ACC112 (cell line): Measurements from ENCODE around the gene DAPK2.

Source experiments
- H2AFZ ChIP-seq: fragments of 200-600 bp; sonication (generic); one replicate; pipeline ENCODE4 v1.6.0; 2017; ENCODE audit warnings: antibody characterized with exemption, low read length; ENCODE audit not compliant: unreplicated experiment
- H3K27ac ChIP-seq: fragments of 200-600 bp; sonication (generic); 2 replicates; pipeline ENCODE4 v1.5.1; 2014; ENCODE audit warnings: low read depth, mild to moderate bottlenecking, antibody characterized with exemption, low read length, moderate library complexity
- H3K27me3 ChIP-seq: fragments of 200-600 bp; sonication (generic); 2 replicates; pipeline ENCODE4 v1.6.1; 2014; ENCODE audit warnings: mild to moderate bottlenecking, antibody characterized with exemption, low read length, moderate library complexity, mixed read lengths; ENCODE audit not compliant: insufficient read depth
- H3K36me3 ChIP-seq: fragments of 200-600 bp; sonication (generic); 2 replicates; pipeline ENCODE4 v1.6.1; 2016; ENCODE audit warnings: mild to moderate bottlenecking, antibody characterized with exemption, low read length, moderate library complexity, mixed read lengths; ENCODE audit not compliant: insufficient read depth
- H3K4me1 ChIP-seq: fragments of 200-600 bp; sonication (generic); one replicate; pipeline ENCODE4 v1.6.1; 2016; ENCODE audit warnings: low read length, mixed read lengths; ENCODE audit not compliant: insufficient read depth, unreplicated experiment, control insufficient read depth
- H3K4me3 ChIP-seq: fragments of 200-600 bp; sonication (generic); 2 replicates; pipeline ENCODE4 v1.5.1; 2014; ENCODE audit warnings: mild to moderate bottlenecking, low read depth, low read length
- H3K79me2 ChIP-seq: fragments of 200-600 bp; sonication (generic); one replicate; pipeline ENCODE4 v1.6.0; 2016; ENCODE audit warnings: low read length; ENCODE audit not compliant: control insufficient read depth, unreplicated experiment, insufficient read depth

The DAPK2 gene

DNA sequence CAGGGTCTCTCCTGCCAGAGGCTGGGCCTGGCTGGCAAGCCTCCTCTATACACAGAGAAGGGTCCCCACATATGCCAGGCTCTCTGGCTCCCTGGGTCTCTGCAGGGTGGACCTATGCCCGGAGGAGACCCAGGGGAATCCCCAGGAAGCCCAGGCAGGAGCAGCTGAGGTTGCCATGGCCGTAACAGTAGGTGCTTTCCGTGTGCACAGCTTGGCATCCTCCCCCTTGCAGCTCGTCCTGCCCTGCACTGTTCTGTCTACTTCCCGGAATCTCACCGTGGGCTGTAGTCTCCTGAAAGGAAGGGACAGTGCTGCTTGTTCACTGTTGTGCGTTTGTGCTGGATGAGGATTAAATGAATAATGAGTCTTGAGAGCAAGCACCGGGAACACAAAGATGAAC, 47.8 kb downstream of the DAPK2 start:
- no peaks in the 10 kb centered on the region for H3K79me2 ChIP-seq
- no peaks in the 10 kb centered on the region for H3K36me3 ChIP-seq
- H3K4me3 ChIP-seq = no peak overlapping the region
- peaks cover 19% of the 10 kb centered on the region for H3K4me1 ChIP-seq
- H3K27ac ChIP-seq = no peak overlapping the region
- no peak overlapping the region for H2AFZ ChIP-seq
- no peaks in the 10 kb centered on the region for H3K27me3 ChIP-seq

GRCh38 chr15:63997715-63998442, 48.4 kb downstream of the DAPK2 start:
- Histone ChIP-seq H2AFZ (no peak overlapping the region), H3K27ac (no peak overlapping the region), H3K27me3 (no peaks in the 10 kb centered on the region), H3K4me1 (peaks cover 19% of the 10 kb centered on the region), H3K36me3 (no peaks in the 10 kb centered on the region), H3K79me2 (no peaks in the 10 kb centered on the region), H3K4me3 (no peak overlapping the region)

- H2AFZ ChIP-seq = no peak overlapping the region
- no peaks in the 10 kb centered on the region for H3K36me3 ChIP-seq
- no peaks in the 10 kb centered on the region for H3K79me2 ChIP-seq
- no peak overlapping the region for H3K4me3 ChIP-seq
- no peaks in the 10 kb centered on the region for H3K27me3 ChIP-seq
- H3K27ac ChIP-seq = no peak overlapping the region
- H3K4me1 ChIP-seq = peaks cover 19% of the 10 kb centered on the region
Observed at GRCh38 chr15:63996794-63997357, 49.4 kb downstream of the DAPK2 start.

DNA sequence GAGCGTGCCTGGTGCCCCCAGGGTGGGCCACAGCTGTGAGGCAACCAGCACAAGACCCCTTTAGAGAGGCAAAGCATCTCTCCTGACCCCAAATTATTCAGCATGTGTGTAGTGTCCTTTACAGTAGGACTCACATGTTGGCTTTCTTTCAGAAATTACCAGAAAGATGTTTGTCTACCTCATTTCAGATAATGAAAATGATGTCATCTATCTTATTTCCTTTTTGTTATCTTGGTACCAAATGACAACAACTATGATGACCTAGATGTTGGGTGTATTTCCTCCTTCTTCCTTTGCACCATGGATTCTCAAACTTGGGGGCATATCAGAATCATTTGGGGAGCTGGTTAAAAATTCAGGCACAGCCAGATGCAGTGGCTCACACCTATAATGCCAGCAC, 50.5 kb downstream of the DAPK2 start:
- no peak overlapping the region for H3K4me3 ChIP-seq

DNA sequence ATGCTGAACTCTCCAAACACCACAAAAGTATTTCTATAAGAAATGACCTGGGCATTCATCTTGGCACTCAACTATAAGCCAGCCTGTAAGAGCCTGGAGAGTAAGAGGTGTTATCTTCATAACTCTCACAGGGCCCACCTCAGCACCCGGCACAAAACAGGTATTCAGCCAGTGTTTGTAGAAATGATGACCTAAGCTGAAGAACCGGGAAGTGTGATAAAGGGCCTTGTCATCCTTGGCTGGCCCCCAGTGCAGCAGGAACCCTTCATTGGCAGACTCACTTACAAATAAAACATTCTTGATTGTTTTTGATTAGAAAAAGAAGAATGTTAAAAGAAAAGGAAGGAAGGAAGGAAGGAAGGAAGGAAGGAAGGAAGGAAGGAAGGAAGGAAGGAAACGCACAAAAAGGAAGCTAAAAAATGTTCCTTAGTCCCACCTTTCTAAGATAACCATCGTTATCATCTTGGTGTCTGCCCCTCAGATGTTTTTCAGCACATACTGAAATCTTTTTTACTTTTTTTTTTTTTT, 52.1 kb downstream of the DAPK2 start:
- Histone ChIP-seq H3K27ac (no peak overlapping the region), H3K4me3 (no peak overlapping the region), H3K36me3 (no peaks in the 10 kb centered on the region), H3K27me3 (no peaks in the 10 kb centered on the region), H2AFZ (no peak overlapping the region), H3K4me1 (peaks cover 15% of the 10 kb centered on the region), H3K79me2 (no peaks in the 10 kb centered on the region)

More for the DNA sequence above, 50.5 kb downstream of the DAPK2 start:
- no peak overlapping the region for H3K27ac ChIP-seq
- no peaks in the 10 kb centered on the region for H3K79me2 ChIP-seq
- no peak overlapping the region for H2AFZ ChIP-seq
- no peaks in the 10 kb centered on the region for H3K27me3 ChIP-seq
- H3K4me1 ChIP-seq = peaks cover 19% of the 10 kb centered on the region
- no peaks in the 10 kb centered on the region for H3K36me3 ChIP-seq

DNA sequence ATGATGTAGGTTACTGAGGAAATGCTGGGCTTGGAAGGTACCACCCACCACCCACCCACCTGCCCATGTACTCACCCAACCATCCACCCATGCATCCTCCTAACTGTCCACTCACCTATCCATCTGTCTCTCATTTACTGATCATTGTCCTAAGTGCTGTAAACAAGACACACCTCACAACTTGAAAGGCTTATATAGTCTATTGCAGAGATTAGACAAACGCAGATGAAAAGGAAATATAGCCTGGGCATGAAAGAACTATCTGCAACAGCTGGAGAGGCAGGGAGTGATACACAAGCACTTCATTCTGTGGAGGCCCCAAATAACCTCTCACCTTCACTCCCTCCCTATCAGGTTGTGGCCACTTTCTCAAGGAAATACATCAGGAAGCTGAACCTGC, 54.0 kb downstream of the DAPK2 start:
- Histone ChIP-seq H3K79me2 (no peaks in the 10 kb centered on the region), H3K36me3 (no peaks in the 10 kb centered on the region), H3K4me3 (no peak overlapping the region), H3K27me3 (no peaks in the 10 kb centered on the region), H3K4me1 (no peaks in the 10 kb centered on the region), H3K27ac (no peak overlapping the region), H2AFZ (no peak overlapping the region)

- no peak overlapping the region for H3K4me3 ChIP-seq
- H3K27ac ChIP-seq = no peak overlapping the region
- no peaks in the 10 kb centered on the region for H3K79me2 ChIP-seq
- H2AFZ ChIP-seq = no peak overlapping the region
- no peaks in the 10 kb centered on the region for H3K36me3 ChIP-seq
- no peaks in the 10 kb centered on the region for H3K4me1 ChIP-seq
- H3K27me3 ChIP-seq = no peaks in the 10 kb centered on the region
Observed at GRCh38 chr15:63991706-63992105, 54.6 kb downstream of the DAPK2 start.

- Histone ChIP-seq H3K79me2 (no peaks in the 10 kb centered on the region), H3K27me3 (no peaks in the 10 kb centered on the region), H3K4me1 (no peaks in the 10 kb centered on the region), H3K4me3 (no peak overlapping the region), H3K36me3 (no peaks in the 10 kb centered on the region), H3K27ac (no peak overlapping the region), H2AFZ (no peak overlapping the region)
Observed at GRCh38 chr15:63990454-63990853, 55.8 kb downstream of the DAPK2 start.

- H3K79me2 ChIP-seq = no peaks in the 10 kb centered on the region
- H3K4me3 ChIP-seq = no peak overlapping the region
- no peak overlapping the region for H3K27ac ChIP-seq
- H3K4me1 ChIP-seq = no peaks in the 10 kb centered on the region
- H3K36me3 ChIP-seq = no peaks in the 10 kb centered on the region
- H2AFZ ChIP-seq = no peak overlapping the region
- no peaks in the 10 kb centered on the region for H3K27me3 ChIP-seq
Observed at GRCh38 chr15:63987796-63988378, 58.4 kb downstream of the DAPK2 start.

- Histone ChIP-seq H3K4me1 (no peaks in the 10 kb centered on the region), H3K4me3 (no peak overlapping the region), H3K27me3 (no peaks in the 10 kb centered on the region), H3K79me2 (no peaks in the 10 kb centered on the region), H2AFZ (no peak overlapping the region), H3K36me3 (no peaks in the 10 kb centered on the region), H3K27ac (no peak overlapping the region)
Observed at GRCh38 chr15:63986751-63987341, 59.4 kb downstream of the DAPK2 start.
